ENCODE data around the gene MESP1.

The MESP1 gene

GRCh38 chr15:89787944-89788343 is 36.9 kb upstream of the MESP1 start:
- H4K20me1 ChIP-seq (ENCODE audit: insufficient read depth, low read length) = no peaks in the 10 kb centered on the region
- TF ChIP-seq, protein P1, sequence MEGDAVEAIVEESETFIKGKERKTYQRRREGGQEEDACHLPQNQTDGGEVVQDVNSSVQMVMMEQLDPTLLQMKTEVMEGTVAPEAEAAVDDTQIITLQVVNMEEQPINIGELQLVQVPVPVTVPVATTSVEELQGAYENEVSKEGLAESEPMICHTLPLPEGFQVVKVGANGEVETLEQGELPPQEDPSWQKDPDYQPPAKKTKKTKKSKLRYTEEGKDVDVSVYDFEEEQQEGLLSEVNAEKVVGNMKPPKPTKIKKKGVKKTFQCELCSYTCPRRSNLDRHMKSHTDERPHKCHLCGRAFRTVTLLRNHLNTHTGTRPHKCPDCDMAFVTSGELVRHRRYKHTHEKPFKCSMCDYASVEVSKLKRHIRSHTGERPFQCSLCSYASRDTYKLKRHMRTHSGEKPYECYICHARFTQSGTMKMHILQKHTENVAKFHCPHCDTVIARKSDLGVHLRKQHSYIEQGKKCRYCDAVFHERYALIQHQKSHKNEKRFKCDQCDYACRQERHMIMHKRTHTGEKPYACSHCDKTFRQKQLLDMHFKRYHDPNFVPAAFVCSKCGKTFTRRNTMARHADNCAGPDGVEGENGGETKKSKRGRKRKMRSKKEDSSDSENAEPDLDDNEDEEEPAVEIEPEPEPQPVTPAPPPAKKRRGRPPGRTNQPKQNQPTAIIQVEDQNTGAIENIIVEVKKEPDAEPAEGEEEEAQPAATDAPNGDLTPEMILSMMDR (IDR thresholded peaks at IDR 0.05; ENCODE audit: borderline replicate concordance, extremely low read depth, low read length, poor library complexity, severe bottlenecking) = no peak
- TF ChIP-seq EZH2 (IDR thresholded peaks at IDR 0.05; ENCODE audit: borderline replicate concordance, low read depth, low read length, severe bottlenecking) = no peak
- H3K4me1 ChIP-seq (ENCODE audit: insufficient read depth, low read length) = no peaks in the 10 kb centered on the region
- no peak overlapping the region for H3K9ac ChIP-seq (ENCODE audit: low read depth, low read length)
- H3K4me3 ChIP-seq (ENCODE audit: low read depth in 1 of 2, low read length in 2 of 2) = no peak overlapping the region
- no peak for DNase-seq
- no peak for ATAC-seq (ENCODE audit: insufficient read depth, low read depth)
- no peaks in the 10 kb centered on the region for H3K27me3 ChIP-seq (ENCODE audit: insufficient read depth, low read length, poor library complexity)
- H2AFZ ChIP-seq (ENCODE audit: low read depth, low read length) = no peak overlapping the region
- H3K4me2 ChIP-seq (ENCODE audit: insufficient read depth, low read length) = no peak overlapping the region
- H3K36me3 ChIP-seq (ENCODE audit: insufficient read depth, low read length) = no peaks in the 10 kb centered on the region
- no peaks in the 10 kb centered on the region for H3K9me3 ChIP-seq (ENCODE audit: insufficient read depth, low read length, severe bottlenecking)
- no peak overlapping the region for H3K27ac ChIP-seq (ENCODE audit: low read length)
- H3K79me2 ChIP-seq (ENCODE audit: insufficient read depth, low read length) = no peaks in the 10 kb centered on the region

DNA sequence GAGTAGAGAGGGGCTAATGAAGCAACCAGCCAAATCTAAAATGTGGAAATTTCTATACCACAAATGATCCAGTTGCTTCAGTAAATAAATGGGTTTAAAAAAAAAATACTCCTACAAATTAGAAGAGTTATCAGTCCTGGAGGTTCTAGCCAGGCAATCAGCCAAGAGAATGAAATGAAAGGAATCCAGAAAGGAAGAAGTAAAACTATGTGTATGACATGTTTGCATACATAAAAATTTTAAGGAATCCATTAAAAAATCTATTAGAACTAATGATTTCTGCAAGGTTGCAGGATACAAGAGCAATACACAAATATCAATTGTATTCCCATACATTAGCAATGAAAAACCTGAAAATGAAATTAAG is 34.7 kb upstream of the MESP1 start:
- TF ChIP-seq, protein P1 (IDR thresholded peaks at IDR 0.05; ENCODE audit: borderline replicate concordance, extremely low read depth, low read length, poor library complexity, severe bottlenecking) = no peak
- TF ChIP-seq EZH2 (IDR thresholded peaks at IDR 0.05; ENCODE audit: borderline replicate concordance, low read depth, low read length, severe bottlenecking) = no peak
- no peak for DNase-seq
- H3K27ac ChIP-seq (ENCODE audit: low read length) = no peak overlapping the region

GRCh38 chr15:89785064-89785773 is 34.2 kb upstream of the MESP1 start:
- ATAC-seq (ENCODE audit: insufficient read depth, low read depth) (no peak), DNase-seq (no peak)
- TF ChIP-seq, protein P1 (IDR thresholded peaks at IDR 0.05; ENCODE audit: borderline replicate concordance, extremely low read depth, low read length, poor library complexity, severe bottlenecking) = no peak
- TF ChIP-seq EZH2 (IDR thresholded peaks at IDR 0.05; ENCODE audit: borderline replicate concordance, low read depth, low read length, severe bottlenecking) = no peak
- H3K4me1 ChIP-seq (ENCODE audit: insufficient read depth, low read length) = no peaks in the 10 kb centered on the region
- H3K27me3 ChIP-seq (ENCODE audit: insufficient read depth, low read length, poor library complexity) = no peaks in the 10 kb centered on the region
- no peaks in the 10 kb centered on the region for H4K20me1 ChIP-seq (ENCODE audit: insufficient read depth, low read length)
- H3K36me3 ChIP-seq (ENCODE audit: insufficient read depth, low read length) = no peaks in the 10 kb centered on the region
- no peak overlapping the region for H3K27ac ChIP-seq (ENCODE audit: low read length)
- H3K4me3 ChIP-seq (ENCODE audit: low read depth in 1 of 2, low read length in 2 of 2) = no peak overlapping the region
- no peak overlapping the region for H3K9ac ChIP-seq (ENCODE audit: low read depth, low read length)
- H3K79me2 ChIP-seq (ENCODE audit: insufficient read depth, low read length) = no peaks in the 10 kb centered on the region
- no peaks in the 10 kb centered on the region for H3K9me3 ChIP-seq (ENCODE audit: insufficient read depth, low read length, severe bottlenecking)
- H3K4me2 ChIP-seq (ENCODE audit: insufficient read depth, low read length) = no peak overlapping the region
- H2AFZ ChIP-seq (ENCODE audit: low read depth, low read length) = no peak overlapping the region

More for the DNA sequence above, 34.7 kb upstream of the MESP1 start:
- Histone ChIP-seq H2AFZ (ENCODE audit: low read depth, low read length) (no peak overlapping the region), H4K20me1 (ENCODE audit: insufficient read depth, low read length) (no peaks in the 10 kb centered on the region), H3K4me2 (ENCODE audit: insufficient read depth, low read length) (no peak overlapping the region), H3K36me3 (ENCODE audit: insufficient read depth, low read length) (no peaks in the 10 kb centered on the region), H3K9me3 (ENCODE audit: insufficient read depth, low read length, severe bottlenecking) (no peaks in the 10 kb centered on the region), H3K27me3 (ENCODE audit: insufficient read depth, low read length, poor library complexity) (no peaks in the 10 kb centered on the region), H3K9ac (ENCODE audit: low read depth, low read length) (no peak overlapping the region), H3K4me3 (ENCODE audit: low read depth in 1 of 2, low read length in 2 of 2) (no peak overlapping the region), H3K4me1 (ENCODE audit: insufficient read depth, low read length) (no peaks in the 10 kb centered on the region), H3K79me2 (ENCODE audit: insufficient read depth, low read length) (no peaks in the 10 kb centered on the region)
- no peak for ATAC-seq (ENCODE audit: insufficient read depth, low read depth)

GRCh38 chr15:89784686-89784960 is 33.6 kb upstream of the MESP1 start:
- Histone ChIP-seq H3K9ac (ENCODE audit: low read depth, low read length) (no peak overlapping the region), H3K27ac (ENCODE audit: low read length) (no peak overlapping the region), H4K20me1 (ENCODE audit: insufficient read depth, low read length) (no peaks in the 10 kb centered on the region), H3K4me1 (ENCODE audit: insufficient read depth, low read length) (no peaks in the 10 kb centered on the region), H3K4me2 (ENCODE audit: insufficient read depth, low read length) (no peak overlapping the region), H3K36me3 (ENCODE audit: insufficient read depth, low read length) (no peaks in the 10 kb centered on the region), H3K9me3 (ENCODE audit: insufficient read depth, low read length, severe bottlenecking) (no peaks in the 10 kb centered on the region), H3K79me2 (ENCODE audit: insufficient read depth, low read length) (no peaks in the 10 kb centered on the region), H3K4me3 (ENCODE audit: low read depth in 1 of 2, low read length in 2 of 2) (no peak overlapping the region), H2AFZ (ENCODE audit: low read depth, low read length) (no peak overlapping the region), H3K27me3 (ENCODE audit: insufficient read depth, low read length, poor library complexity) (no peaks in the 10 kb centered on the region)
- no peak for ATAC-seq (ENCODE audit: insufficient read depth, low read depth)
- TF ChIP-seq, protein P1 (IDR thresholded peaks at IDR 0.05; ENCODE audit: borderline replicate concordance, extremely low read depth, low read length, poor library complexity, severe bottlenecking) = no peak
- TF ChIP-seq EZH2 (IDR thresholded peaks at IDR 0.05; ENCODE audit: borderline replicate concordance, low read depth, low read length, severe bottlenecking) = no peak
- no peak for DNase-seq
